T-helper 2 cell (primary cell): ENCODE measurements around the gene KRTAP9-8.
"Not testable (repeated sequence)": the region's sequence is repeated elsewhere in the genome, so short reads cannot be mapped to it uniquely, and the experiment has no call there.

Experiments used
- DNase-seq, 5 experiments: peaks; one replicate each; pipeline versions ENCODE4 v3.0.0 to v3.0.0-alpha.2; 2012 to 2022
- total RNA-seq, 2 donors: gene quantifications; one replicate each; lab custom pipeline; 2026; lab: John Stamatoyannopoulos, UW

KRTAP9-8 gene, protein sequence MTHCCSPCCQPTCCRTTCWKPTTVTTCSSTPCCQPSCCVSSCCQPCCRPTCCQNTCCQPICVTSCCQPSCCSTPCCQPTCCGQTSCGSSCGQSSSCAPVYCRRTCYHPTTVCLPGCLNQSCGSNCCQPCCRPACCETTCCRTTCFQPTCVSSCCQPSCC
- 0 reads per million in 2 donors for total RNA-seq

- not testable (repeated sequence) for DNase-seq
Measured at GRCh38 chr17:41237949-41238437, at the start of gene KRTAP9-8. Gene KRTAP9-8 (plus strand): TSS chr17:41237999. CDS start chr17:41238052, 53 bp downstream.

GRCh38 chr17:41189837-41190318, 47.9 kb upstream of the KRTAP9-8 start, which contains the start of gene KRTAP9-1:
Gene KRTAP9-1 (plus strand): TSS chr17:41189887. CDS start chr17:41189887, 0 bp downstream.
- DNase-seq, result not testable (repeated sequence)

DNA sequence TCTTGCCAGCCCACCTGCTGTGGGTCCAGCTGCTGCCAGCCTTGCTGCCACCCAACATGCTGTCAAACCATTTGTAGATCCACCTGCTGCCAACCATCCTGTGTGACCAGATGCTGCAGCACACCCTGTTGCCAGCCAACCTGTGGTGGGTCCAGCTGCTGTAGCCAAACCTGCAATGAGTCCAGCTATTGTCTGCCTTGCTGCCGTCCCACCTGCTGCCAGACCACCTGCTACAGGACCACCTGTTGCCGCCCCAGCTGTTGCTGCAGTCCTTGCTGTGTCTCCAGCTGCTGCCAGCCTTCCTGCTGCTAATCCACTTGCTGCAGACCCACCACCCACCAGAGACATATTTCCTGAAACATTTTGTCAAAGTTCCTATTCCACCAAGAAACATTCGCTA, 47.5 kb upstream of the KRTAP9-8 start:
- DNase-seq, result no peak

GRCh38 chr17:41196068-41196467, 41.7 kb upstream of the KRTAP9-8 start:
- no peak for DNase-seq

DNA sequence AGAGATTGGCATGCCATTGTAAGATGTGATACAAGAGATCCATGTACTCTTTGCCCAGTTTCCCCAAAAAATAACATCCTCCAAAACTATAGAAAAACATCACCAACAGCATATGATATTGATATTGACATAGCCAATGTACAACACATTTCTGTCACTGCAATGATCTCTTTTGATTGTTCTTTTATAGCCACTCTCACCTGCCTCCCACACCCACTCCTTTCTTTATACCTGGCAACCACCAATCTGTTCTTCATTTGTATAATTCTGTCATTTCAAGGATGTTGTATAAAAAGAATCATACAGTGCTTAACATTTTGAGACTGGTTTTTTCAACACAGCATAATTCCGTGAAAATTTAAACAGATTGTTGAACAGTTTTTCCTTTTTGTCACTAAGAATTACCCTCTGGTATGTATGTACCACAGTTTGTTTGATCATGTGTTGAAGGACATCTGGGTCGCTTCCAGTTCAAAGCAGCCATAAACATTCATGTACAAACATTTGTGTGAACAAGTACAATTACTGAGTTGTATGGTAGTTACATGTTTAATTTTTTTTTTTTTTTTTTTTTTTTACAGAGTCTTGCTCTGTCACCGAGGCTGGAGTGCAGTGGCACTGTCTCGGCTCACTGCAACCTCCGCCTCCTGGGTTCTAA, 38.2 kb upstream of the KRTAP9-8 start:
- DNase-seq, result no peak

DNA sequence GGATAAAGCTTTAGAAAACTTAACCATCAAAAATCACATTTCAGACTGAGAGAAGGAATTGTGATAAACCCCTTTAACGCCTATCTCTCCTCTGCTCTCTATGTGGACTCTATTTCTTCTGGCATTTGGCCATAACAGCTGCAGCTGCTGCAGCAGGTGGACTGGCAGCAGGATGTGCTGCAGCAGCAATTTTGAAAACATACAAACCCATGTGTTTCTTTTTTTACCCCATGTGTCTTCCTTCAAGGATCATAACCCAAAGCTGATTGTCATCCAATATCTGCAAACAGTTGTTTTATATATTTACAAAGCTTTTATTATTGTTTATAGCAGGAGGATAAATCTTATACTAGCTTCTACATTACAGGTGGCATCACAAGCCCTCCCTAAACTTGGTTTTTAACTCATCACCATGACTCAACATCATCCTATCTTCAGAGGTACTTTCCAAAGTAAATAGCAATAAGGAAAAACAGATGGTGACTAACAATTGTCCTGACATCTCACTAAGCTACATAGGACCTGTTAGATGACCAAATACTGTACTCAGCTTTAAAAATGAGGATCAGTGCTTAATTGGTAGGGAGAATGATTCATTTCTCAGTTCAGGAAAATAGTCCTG, 25.8 kb upstream of the KRTAP9-8 start:
- no peak for DNase-seq

- DNase-seq, result no peak
Measured at GRCh38 chr17:41212524-41213169, 25.2 kb upstream of the KRTAP9-8 start.

GRCh38 chr17:41215681-41216080, 22.1 kb upstream of the KRTAP9-8 start:
- no peak for DNase-seq

GRCh38 chr17:41223821-41224220, 14.0 kb upstream of the KRTAP9-8 start:
- no peak for DNase-seq

DNA sequence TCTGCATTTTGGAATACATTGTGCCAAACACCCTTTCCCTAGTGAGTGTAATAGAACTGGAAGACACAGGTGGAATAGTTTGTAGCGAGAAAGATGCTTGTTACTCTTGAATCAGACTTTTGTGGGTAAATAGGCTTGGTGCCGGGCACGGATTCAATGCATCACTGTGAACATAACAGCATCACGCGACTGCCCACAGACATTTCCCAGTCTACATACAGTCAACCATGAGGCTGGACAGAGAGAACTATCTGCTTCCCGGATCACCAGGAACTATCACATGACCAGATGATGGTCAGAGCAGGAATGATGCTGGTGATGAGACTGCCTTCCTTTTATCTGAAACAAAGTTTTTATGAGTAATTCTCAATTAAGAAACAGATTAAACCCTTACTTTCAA, 11.7 kb upstream of the KRTAP9-8 start:
- no peak for DNase-seq

DNA sequence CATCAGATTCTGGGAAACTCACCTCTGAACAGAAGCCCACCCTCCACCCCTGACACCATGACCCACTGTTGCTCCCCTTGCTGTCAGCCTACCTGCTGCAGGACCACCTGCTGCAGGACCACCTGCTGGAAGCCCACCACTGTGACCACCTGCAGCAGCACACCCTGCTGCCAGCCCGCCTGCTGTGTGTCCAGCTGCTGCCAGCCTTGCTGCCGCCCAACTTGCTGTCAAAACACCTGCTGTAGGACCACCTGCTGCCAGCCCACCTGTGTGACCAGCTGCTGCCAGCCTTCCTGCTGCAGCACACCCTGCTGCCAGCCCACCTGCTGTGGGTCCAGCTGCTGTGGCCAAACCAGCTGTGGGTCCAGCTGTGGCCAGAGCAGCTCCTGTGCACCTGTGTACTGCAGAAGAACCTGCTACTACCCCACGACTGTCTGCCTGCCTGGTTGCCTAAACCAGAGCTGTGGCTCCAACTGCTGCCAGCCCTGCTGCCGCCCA, 11.2 kb upstream of the KRTAP9-8 start, which contains the start of gene KRTAP9-2:
KRTAP9-2 (plus strand) TSS at position 51 of the 498 bp plus-strand sequence; CDS start at position 58, 7 bp downstream.
- DNase-seq, result not testable (repeated sequence)

- no peak for DNase-seq
Measured at GRCh38 chr17:41230094-41230493, 7.7 kb upstream of the KRTAP9-8 start.

DNA sequence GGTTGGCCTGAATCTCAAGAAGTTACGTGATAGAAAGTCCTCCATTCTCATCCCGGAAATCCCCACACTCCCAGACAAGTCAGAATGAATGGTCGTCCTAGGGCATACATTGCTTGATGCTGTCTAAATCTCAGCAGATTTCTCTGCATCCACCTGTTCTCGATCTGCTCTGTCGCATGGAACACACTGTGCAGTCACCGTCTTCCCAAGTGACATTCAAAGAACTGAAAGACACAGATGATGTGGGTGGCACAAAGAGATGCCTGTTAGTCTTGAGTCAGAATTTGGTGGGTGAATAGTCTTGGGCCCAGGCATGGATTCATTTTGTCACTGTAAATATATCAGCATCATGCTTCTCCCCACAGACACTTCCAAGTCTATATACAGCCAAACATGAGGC, 6.1 kb upstream of the KRTAP9-8 start:
- DNase-seq, result no peak

- DNase-seq, result not testable (repeated sequence)
Measured at GRCh38 chr17:41232399-41233105, 5.2 kb upstream of the KRTAP9-8 start, which contains the start of gene KRTAP9-3. Gene KRTAP9-3 (plus strand): TSS chr17:41232449. CDS start chr17:41232502, 53 bp downstream.

- DNase-seq, result not testable (repeated sequence)
Measured at GRCh38 chr17:41237116-41237515, 683 bp upstream of the KRTAP9-8 start.

- DNase-seq, result not testable (repeated sequence)
Measured at GRCh38 chr17:41246995-41247787, 9.4 kb downstream of the KRTAP9-8 start.

DNA sequence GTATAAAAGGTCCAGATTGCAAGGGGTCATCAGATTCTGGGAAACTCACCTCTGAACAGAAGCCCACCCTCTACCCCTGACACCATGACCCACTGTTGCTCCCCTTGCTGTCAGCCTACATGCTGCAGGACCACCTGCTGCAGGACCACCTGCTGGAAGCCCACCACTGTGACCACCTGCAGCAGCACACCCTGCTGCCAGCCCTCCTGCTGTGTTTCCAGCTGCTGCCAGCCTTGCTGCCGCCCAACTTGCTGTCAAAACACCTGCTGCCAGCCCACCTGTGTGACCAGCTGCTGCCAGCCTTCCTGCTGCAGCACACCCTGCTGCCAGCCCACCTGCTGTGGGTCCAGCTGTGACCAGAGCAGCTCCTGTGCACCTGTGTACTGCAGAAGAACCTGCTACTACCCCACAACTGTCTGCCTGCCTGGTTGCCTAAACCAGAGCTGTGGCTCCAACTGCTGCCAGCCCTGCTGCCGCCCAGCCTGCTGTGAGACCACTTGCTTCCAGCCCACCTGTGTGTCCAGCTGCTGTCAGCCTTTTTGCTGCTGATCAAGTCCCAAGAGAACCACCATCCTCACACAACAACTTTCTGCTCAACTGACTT, 11.9 kb downstream of the KRTAP9-8 start, which contains the start of gene KRTAP9-4:
KRTAP9-4 (plus strand) TSS at position 51 of the 604 bp plus-strand sequence; CDS start at position 85, 34 bp downstream.
- not testable (repeated sequence) for DNase-seq

DNA sequence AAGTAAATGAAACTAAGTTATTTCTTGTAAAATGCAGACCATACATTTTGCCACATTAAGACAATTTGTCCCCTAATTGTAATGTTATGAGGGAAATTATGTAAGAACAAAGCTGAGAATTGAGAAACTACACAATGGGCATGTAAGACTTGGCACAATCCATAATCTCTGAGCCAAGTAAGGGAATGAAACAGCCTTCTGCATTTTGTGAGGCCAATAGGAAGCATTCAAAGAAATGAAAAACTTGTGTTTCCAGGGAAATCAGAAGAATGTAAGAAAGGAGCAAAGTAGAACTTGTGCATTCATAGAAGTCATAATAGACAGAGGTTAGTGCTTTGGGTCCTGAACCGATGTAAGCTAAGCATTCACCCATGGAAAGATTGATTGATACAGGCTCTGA, 13.5 kb downstream of the KRTAP9-8 start:
- no peak for DNase-seq

GRCh38 chr17:41254861-41255260, 17.1 kb downstream of the KRTAP9-8 start:
- DNase-seq, result no peak
